HFFc6 (cell line): Measurements from ENCODE around the gene FOXP1. TPM values are rescaled to one million over a fixed set of nuclear protein-coding genes. Genes with fewer than 3 reads are reported as not detected.

Experiments used
- DNase-seq: peaks from one replicate; pipeline ENCODE4 v3.0.0-alpha.2; 2018
- H3K27ac Mint-ChIP-seq: 2 replicates; pipeline ENCODE4 v1.8.0; 2020; ENCODE audit warnings: mild to moderate bottlenecking, mixed read lengths
- H3K27me3 Mint-ChIP-seq: 2 replicates; pipeline ENCODE4 v1.8.0; 2021; ENCODE audit warnings: mild to moderate bottlenecking, moderate library complexity, mixed read lengths; ENCODE audit not compliant: insufficient read depth
- H3K36me3 Mint-ChIP-seq: 2 replicates; pipeline ENCODE4 v1.8.0; 2021; ENCODE audit warnings: low read depth, mixed read lengths
- H3K4me1 Mint-ChIP-seq: 2 replicates; pipeline ENCODE4 v1.8.0; 2020; ENCODE audit warnings: low read depth, mixed read lengths
- H3K4me3 Mint-ChIP-seq: 2 replicates; pipeline ENCODE4 v1.8.0; 2020; ENCODE audit warnings: mild to moderate bottlenecking, moderate library complexity, mixed read lengths
- H3K9me3 Mint-ChIP-seq: 2 replicates; pipeline ENCODE4 v1.8.0; 2020; ENCODE audit warnings: mild to moderate bottlenecking, mixed read lengths
- CTCF ChIP-seq: fragments of 200-600 bp; sonication (generic); IDR thresholded peaks from 2 replicates; pipeline ENCODE4 v1.5.0; 2021; ENCODE audit warnings: antibody characterized with exemption, mild to moderate bottlenecking
- total RNA-seq, 6 experiments: library from RNA; stranded (reverse); fragmentation: NEBNext Ultra II Directional; extraction: Animal tissue kit (Norgen Biotek cat#: 25700); gene quantifications; 2 replicates in 1 of 6; 3 replicates in 5 of 6; pipeline ENCODE4 v1.2.3, GENCODE V29; 2021

The FOXP1 gene
- total RNA-seq, 6 experiments from 2014 or later, result 32.2 to 59.3 (median 52.0) TPM

- Mint-ChIP-seq H3K36me3 (peaks cover 13% of the 10 kb centered on the region; the same call in 1 of the 2 replicates), H3K9me3 (no peaks in the 10 kb centered on the region), H3K27me3 (no peaks in the 10 kb centered on the region; the same call in 1 of the 2 replicates), H3K27ac (peak overlapping the region; percentile 96), H3K4me1 (peaks cover 63% of the 10 kb centered on the region), H3K4me3 (no peak overlapping the region)
- DNase-seq, result no peak
- no peak for TF ChIP-seq CTCF
Observed at GRCh38 chr3:71110385-71111222, 472.9 kb downstream of the FOXP1 start.

GRCh38 chr3:71109977-71110285 lies 473.6 kb downstream of the FOXP1 start:
- Mint-ChIP-seq H3K4me3 (peak overlapping the region; percentile 87), H3K36me3 (peaks cover 13% of the 10 kb centered on the region; the same call in 1 of the 2 replicates), H3K4me1 (peaks cover 70% of the 10 kb centered on the region), H3K9me3 (no peaks in the 10 kb centered on the region), H3K27ac (peak overlapping the region; percentile 96), H3K27me3 (no peaks in the 10 kb centered on the region; the same call in 1 of the 2 replicates)
- DNase-seq, result no peak
- no peak for TF ChIP-seq CTCF

GRCh38 chr3:71109241-71109976 lies 474.1 kb downstream of the FOXP1 start:
- Mint-ChIP-seq H3K36me3 (peaks cover 13% of the 10 kb centered on the region; the same call in 1 of the 2 replicates), H3K9me3 (no peaks in the 10 kb centered on the region), H3K4me3 (peak overlapping the region; percentile 87), H3K4me1 (peaks cover 75% of the 10 kb centered on the region), H3K27me3 (no peaks in the 10 kb centered on the region; the same call in 1 of the 2 replicates), H3K27ac (peak overlapping the region; percentile 96)
- TF ChIP-seq CTCF, result no peak
- DNase-seq, result peak; percentile 80

- Mint-ChIP-seq H3K9me3 (no peaks in the 10 kb centered on the region), H3K36me3 (peaks cover 10% of the 10 kb centered on the region; the same call in 1 of the 2 replicates), H3K27me3 (no peaks in the 10 kb centered on the region; the same call in 1 of the 2 replicates), H3K4me3 (peak overlapping the region; percentile 53; the same call in 1 of the 2 replicates), H3K4me1 (peaks cover 87% of the 10 kb centered on the region), H3K27ac (peak overlapping the region; percentile 59)
- TF ChIP-seq CTCF, result no peak
- DNase-seq, result no peak
Observed at GRCh38 chr3:71107926-71108325, 475.6 kb downstream of the FOXP1 start.

- no peak for TF ChIP-seq CTCF
- no peak for DNase-seq
- H3K9me3 Mint-ChIP-seq, result no peaks in the 10 kb centered on the region
- no peaks in the 10 kb centered on the region for H3K36me3 Mint-ChIP-seq
- H3K27me3 Mint-ChIP-seq, result no peaks in the 10 kb centered on the region; the same call in 1 of the 2 replicates
- H3K4me1 Mint-ChIP-seq, result peaks cover 87% of the 10 kb centered on the region
- H3K27ac Mint-ChIP-seq, result peak overlapping the region; percentile 59
- no peak overlapping the region; the same call in 1 of the 2 replicates for H3K4me3 Mint-ChIP-seq
Observed at GRCh38 chr3:71104976-71105375, 478.6 kb downstream of the FOXP1 start.
